Neural cell (in vitro differentiated cells): Measurements from ENCODE around the gene PPP6R1. TPM values are rescaled to one million over a fixed set of nuclear protein-coding genes. Genes with fewer than 3 reads are reported as not detected.

Experiments used
- H2AFZ ChIP-seq: fragments of 200-600, 300-800 bp; sonication (generic), shearing (Covaris generic); 2 replicates; pipeline ENCODE4 v1.6.0; 2014; ENCODE audit warnings: low read depth, mild to moderate bottlenecking, antibody characterized with exemption, low read length, moderate library complexity
- H3F3A ChIP-seq: fragments of 200-600 bp; shearing (Covaris generic); 2 replicates; pipeline ENCODE4 v1.6.1; 2016; ENCODE audit warnings: mild to moderate bottlenecking, moderate library complexity, mixed read lengths, antibody characterized with exemption, low read length; ENCODE audit not compliant: insufficient read depth, poor library complexity, severe bottlenecking
- H3K27ac ChIP-seq: fragments of 200-600, 300-800 bp; sonication (generic), shearing (Covaris generic); 2 replicates; pipeline ENCODE4 v1.5.1; 2014; ENCODE audit warnings: mild to moderate bottlenecking, low read length, moderate library complexity
- H3K27me3 ChIP-seq: fragments of 300-800, 200-600 bp; sonication (generic), shearing (Covaris generic); 2 replicates; pipeline ENCODE4 v1.6.0; 2014; ENCODE audit warnings: mild to moderate bottlenecking, low read depth, low read length, moderate library complexity; ENCODE audit not compliant: insufficient read depth
- H3K36me3 ChIP-seq: fragments of 300-800, 200-600 bp; sonication (generic), shearing (Covaris generic); 2 replicates; pipeline ENCODE4 v1.5.1; 2014; ENCODE audit warnings: mild to moderate bottlenecking, antibody characterized with exemption, low read length, moderate library complexity; ENCODE audit not compliant: insufficient read depth
- H3K4me2 ChIP-seq: fragments of 300-800, 200-600 bp; sonication (generic), shearing (Covaris generic); 2 replicates; pipeline ENCODE4 v1.6.0; 2014; ENCODE audit warnings: mild to moderate bottlenecking, low read length
- H3K4me3 ChIP-seq: fragments of 300-800, 200-600 bp; sonication (generic), shearing (Covaris generic); 2 replicates; pipeline ENCODE4 v1.5.1; 2014; ENCODE audit warnings: mild to moderate bottlenecking, low read length, moderate library complexity
- H3K79me2 ChIP-seq: fragments of 200-600 bp; shearing (Covaris generic); replicated peaks from 2 replicates; pipeline ENCODE4 v1.6.0; 2014; ENCODE audit warnings: mild to moderate bottlenecking, low read length, moderate library complexity; ENCODE audit not compliant: insufficient read depth
- H3K9ac ChIP-seq: fragments of 300-800, 200-600 bp; sonication (generic), shearing (Covaris generic); 2 replicates; pipeline ENCODE4 v1.6.1; 2016; ENCODE audit warnings: mild to moderate bottlenecking, low read length, mixed read lengths
- H3K9me2 ChIP-seq: fragments of 200-600 bp; shearing (Covaris generic); 2 replicates; pipeline ENCODE4 v1.6.1; 2016; ENCODE audit warnings: mild to moderate bottlenecking, low read length, mixed read lengths; ENCODE audit not compliant: insufficient read depth
- H3K9me3 ChIP-seq: fragments of 200-600, 300-800 bp; sonication (generic), shearing (Covaris generic); 2 replicates; pipeline ENCODE4 v1.6.1; 2016; ENCODE audit warnings: mild to moderate bottlenecking, mixed run types, low read length, moderate library complexity, mixed read lengths
- H4K20me1 ChIP-seq: fragments of 200-600 bp; shearing (Covaris generic); 2 replicates; pipeline ENCODE4 v1.6.1; 2016; ENCODE audit warnings: mild to moderate bottlenecking, mixed run types; ENCODE audit not compliant: insufficient read depth
- CTCF ChIP-seq: fragments of 450-650 bp; IDR thresholded peaks from 2 replicates; pipeline ENCODE4 v1.5.1; 2014; ENCODE audit warnings: antibody characterized with exemption, mild to moderate bottlenecking, moderate library complexity; ENCODE audit not compliant: poor library complexity, severe bottlenecking
- EP300 ChIP-seq: fragments of 450-650 bp; conservative IDR thresholded peaks from 2 replicates; pipeline ENCODE4 v1.6.1; 2014; ENCODE audit warnings: antibody characterized with exemption, mild to moderate bottlenecking, moderate library complexity; ENCODE audit not compliant: poor library complexity, severe bottlenecking
- EZH2 ChIP-seq: fragments of 200-600, 300-800 bp; shearing (Covaris generic), sonication (generic); IDR thresholded peaks from 2 replicates; pipeline ENCODE4 v1.6.1; 2014; ENCODE audit warnings: antibody characterized with exemption, low read length, borderline replicate concordance, mild to moderate bottlenecking; ENCODE audit not compliant: insufficient read depth, poor library complexity, severe bottlenecking
- MXI1 ChIP-seq: fragments of 450-650 bp; conservative IDR thresholded peaks from 2 replicates; pipeline ENCODE4 v1.6.1; 2014; ENCODE audit warnings: antibody characterized with exemption, mild to moderate bottlenecking; ENCODE audit not compliant: poor library complexity, severe bottlenecking
- POLR2AphosphoS5 ChIP-seq: IDR thresholded peaks from 2 replicates; pipeline ENCODE4 v1.6.1; 2012
- RAD21 ChIP-seq: fragments of 450-650 bp; conservative IDR thresholded peaks from 2 replicates; pipeline ENCODE4 v1.6.1; 2014; ENCODE audit warnings: antibody characterized with exemption, mild to moderate bottlenecking, moderate library complexity
- REST ChIP-seq: IDR thresholded peaks from 2 replicates; pipeline ENCODE4 v1.6.1; 2012; ENCODE audit warnings: borderline replicate concordance
- SMC3 ChIP-seq: fragments of 450-650 bp; conservative IDR thresholded peaks from 2 replicates; pipeline ENCODE4 v1.6.1; 2014; ENCODE audit warnings: antibody characterized with exemption, mild to moderate bottlenecking, moderate library complexity; ENCODE audit not compliant: poor library complexity
- TAF1 ChIP-seq: IDR thresholded peaks from 2 replicates; pipeline ENCODE4 v1.6.1; 2012; ENCODE audit warnings: low read depth
- polyA plus RNA-seq: library from polyadenylated mRNA; depleted of rRNA; stranded (reverse); fragments of >200 nt; gene quantifications from 2 replicates; pipeline ENCODE4 v1.2.3, GENCODE V29; 2014

PPP6R1 gene
- polyA plus RNA-seq, 1 donor from 2014 or later: 20.0 TPM

- H2AFZ ChIP-seq: peak overlapping the region; percentile 24
- H3K27ac ChIP-seq: peak overlapping the region; percentile 92
- H3K9me2 ChIP-seq: no peaks in the 10 kb centered on the region
- H3K9ac ChIP-seq: peak overlapping the region; percentile 95
- peaks cover 48% of the 10 kb centered on the region for H3K79me2 ChIP-seq
- H3K27me3 ChIP-seq: no peaks in the 10 kb centered on the region
- peak; percentile 15 for TF ChIP-seq RAD21
- TF ChIP-seq REST: no peak
- H3K4me2 ChIP-seq: peak overlapping the region; percentile 69
- H3F3A ChIP-seq: no peaks in the 10 kb centered on the region
- H3K36me3 ChIP-seq: no peaks in the 10 kb centered on the region
- peaks cover 10% of the 10 kb centered on the region for H4K20me1 ChIP-seq
- H3K4me3 ChIP-seq: peak overlapping the region; percentile 95
- no peaks in the 10 kb centered on the region for H3K9me3 ChIP-seq
Observed at GRCh38 chr19:55257461-55258420, 1.1 kb downstream of the PPP6R1 start.

GRCh38 chr19:55256562-55257460, 2.0 kb downstream of the PPP6R1 start:
- no peak for TF ChIP-seq TAF1
- no peak for TF ChIP-seq RAD21
- TF ChIP-seq MXI1: no peak
- no peak for TF ChIP-seq EZH2
- TF ChIP-seq SMC3: no peak
- no peak for TF ChIP-seq REST
- TF ChIP-seq CTCF: no peak
- no peak for TF ChIP-seq POLR2AphosphoS5
- TF ChIP-seq EP300: no peak
- Histone ChIP-seq H2AFZ (no peak overlapping the region), H3K27me3 (no peaks in the 10 kb centered on the region), H3K4me2 (peak overlapping the region; percentile 69), H3K27ac (no peak overlapping the region), H3K9ac (peak overlapping the region; percentile 95), H3F3A (no peaks in the 10 kb centered on the region), H3K4me3 (peak overlapping the region; percentile 95), H3K79me2 (peaks cover 57% of the 10 kb centered on the region), H3K9me2 (no peaks in the 10 kb centered on the region), H4K20me1 (peaks cover 10% of the 10 kb centered on the region), H3K36me3 (no peaks in the 10 kb centered on the region), H3K9me3 (no peaks in the 10 kb centered on the region)
